ENCODE measurements around the gene IL33.

IL33 gene

DNA sequence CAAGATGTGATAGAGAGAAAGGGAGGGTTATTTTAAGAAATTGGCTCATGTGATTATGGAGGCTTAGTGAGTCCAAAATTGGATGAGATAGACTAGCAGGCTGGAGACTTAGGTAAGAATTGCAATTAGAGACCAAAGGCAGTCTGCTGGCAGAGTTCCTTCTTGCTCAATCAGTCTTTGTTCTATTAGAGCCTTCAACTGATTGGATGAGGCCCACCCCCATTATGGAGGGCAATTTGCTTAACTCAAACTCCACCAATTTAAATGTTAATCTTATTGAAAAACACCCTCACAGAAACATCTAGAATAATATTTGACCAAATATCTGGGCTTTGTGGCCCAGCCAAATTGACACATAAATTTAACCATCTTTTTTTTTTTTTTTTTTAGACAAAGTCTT lies 88.6 kb downstream of the IL33 start:
- no peak for DNase-seq (ENCODE audit: low read depth)

DNA sequence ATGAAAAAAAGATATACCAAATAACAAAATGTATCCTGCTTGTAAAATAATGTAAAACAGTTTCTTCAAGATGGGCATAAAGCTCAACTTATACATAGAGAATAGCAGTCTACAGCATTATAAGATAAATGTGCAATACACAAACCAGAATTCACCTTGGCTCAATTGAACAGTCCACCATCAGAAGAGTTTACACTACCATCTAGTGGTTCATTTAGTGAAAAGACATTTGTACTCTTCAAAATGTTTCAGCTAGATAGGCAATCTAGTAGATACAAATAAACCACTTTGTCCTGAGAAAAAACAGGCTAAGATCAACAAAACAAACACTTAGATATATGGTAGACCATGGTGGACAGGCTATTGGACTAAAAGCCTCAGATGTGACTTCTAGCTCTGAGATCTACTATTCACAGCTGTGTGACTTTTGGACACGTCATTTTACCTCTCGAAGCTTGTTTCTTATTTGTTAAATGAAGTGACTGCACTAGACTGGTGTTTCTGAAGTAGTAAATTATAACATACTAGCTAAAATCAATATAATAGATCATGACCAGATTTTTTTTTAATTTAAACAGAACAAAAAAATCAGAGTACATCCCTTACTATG lies 90.5 kb downstream of the IL33 start:
- peak; percentile 49 for DNase-seq (ENCODE audit: low read depth)

Data from fibroblast of gingiva (primary cell).